ENCODE measurements around the gene VASN.
"Not testable (repeated sequence)": the region's sequence is repeated elsewhere in the genome, so short reads cannot be mapped to it uniquely, and the experiment has no call there.

Gene VASN

GRCh38 chr16:4371357-4372000 is at the start of gene VASN:
TSS of gene VASN (plus strand) at chr16:4371848. CDS start at chr16:4380878, 9,030 bp downstream.
- in situ Hi-C loops (cut with MboI; ENCODE audit: low sequenced_read_pairs) = no loop called here

GRCh38 chr16:4322121-4323052 is 49.3 kb upstream of the VASN start:
- in situ Hi-C loops (cut with MboI; ENCODE audit: low sequenced_read_pairs) = no loop called here

GRCh38 chr16:4323071-4323844 is 48.4 kb upstream of the VASN start:
- in situ Hi-C loops (cut with MboI; ENCODE audit: low sequenced_read_pairs) = no loop called here

DNA sequence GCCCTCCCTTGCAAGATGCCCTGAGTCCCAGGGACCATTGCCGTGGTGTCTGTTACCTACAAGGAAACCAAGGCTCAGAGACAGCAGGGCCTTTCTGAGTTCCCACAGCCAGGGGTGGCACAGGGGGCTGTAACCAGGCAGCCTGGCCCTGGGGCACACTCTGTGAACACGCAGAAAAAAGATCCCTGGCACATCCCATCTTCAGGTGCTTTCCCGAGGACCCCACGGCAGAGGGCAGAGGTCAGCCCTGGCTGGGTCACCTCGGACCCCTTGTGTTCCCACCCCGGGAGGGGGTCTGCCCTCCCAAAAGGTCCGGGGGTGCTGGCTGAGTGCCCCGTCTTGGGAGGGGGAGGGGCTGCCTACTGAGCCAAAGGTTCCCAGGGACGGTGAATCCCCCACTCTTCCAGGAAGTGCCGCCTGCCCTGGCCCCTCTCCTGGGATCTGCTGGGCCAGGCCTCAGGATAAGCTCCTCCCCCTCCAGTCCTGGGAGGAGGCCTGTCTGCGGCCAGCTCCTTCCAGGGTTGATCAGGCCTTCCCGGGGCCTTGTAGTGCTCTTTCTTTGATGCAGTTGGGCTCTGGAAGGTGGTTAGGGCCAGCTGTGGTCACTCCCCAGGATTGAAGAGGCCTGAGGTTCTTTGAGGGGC is 47.7 kb upstream of the VASN start:
- in situ Hi-C loops (cut with MboI; ENCODE audit: low sequenced_read_pairs) = no loop called here

DNA sequence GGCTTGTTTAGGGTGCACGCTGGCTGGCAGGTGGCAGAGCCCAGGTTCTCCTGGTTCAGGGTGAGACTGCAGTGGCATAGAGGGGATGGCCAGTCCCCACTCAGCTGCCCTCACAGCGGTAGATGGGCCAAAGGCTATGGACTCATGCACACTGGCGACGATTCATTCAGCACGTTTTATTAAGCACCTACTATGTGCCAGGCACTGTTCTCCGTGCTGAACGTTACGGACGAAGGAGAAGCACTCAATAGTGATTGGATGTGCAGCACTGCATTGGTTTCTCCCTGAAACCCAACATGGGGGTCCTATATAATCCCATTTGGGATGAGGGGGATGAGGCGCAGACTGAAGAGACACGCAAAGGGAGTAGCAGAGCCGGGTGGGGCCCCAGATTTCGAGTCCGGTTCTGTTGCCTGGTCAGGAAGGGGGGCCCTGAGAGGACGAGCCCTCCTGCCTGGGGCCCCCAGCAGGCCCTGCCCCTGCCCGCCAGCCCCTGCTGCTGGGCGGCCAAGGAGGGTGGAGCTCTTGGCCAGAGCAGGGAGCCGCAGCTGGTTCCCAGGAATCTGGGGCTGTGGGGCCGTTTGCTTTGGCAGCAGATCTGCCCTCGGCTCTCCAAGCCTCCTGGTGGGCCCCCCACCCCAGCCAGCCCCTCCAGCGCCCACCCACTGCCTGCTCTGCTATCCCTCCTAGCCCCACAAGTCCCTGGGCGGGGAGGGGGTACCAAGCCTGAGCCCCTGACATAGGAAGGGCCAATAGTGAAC is 47.0 kb upstream of the VASN start:
- in situ Hi-C loops (cut with MboI; ENCODE audit: low sequenced_read_pairs) = loop anchor here (5.0 kb wide), 1 partner anchor 32 kb away; no protein-coding TSS in a partner anchor

GRCh38 chr16:4325253-4325758 is 46.3 kb upstream of the VASN start:
- in situ Hi-C loops (cut with MboI; ENCODE audit: low sequenced_read_pairs) = loop anchor here (5.0 kb wide), 1 partner anchor 33 kb away; no protein-coding TSS in a partner anchor

GRCh38 chr16:4327386-4328045 is 44.1 kb upstream of the VASN start:
- in situ Hi-C loops (cut with MboI; ENCODE audit: low sequenced_read_pairs) = loop anchor here (5.0 kb wide), 1 partner anchor 35 kb away; no protein-coding TSS in a partner anchor

DNA sequence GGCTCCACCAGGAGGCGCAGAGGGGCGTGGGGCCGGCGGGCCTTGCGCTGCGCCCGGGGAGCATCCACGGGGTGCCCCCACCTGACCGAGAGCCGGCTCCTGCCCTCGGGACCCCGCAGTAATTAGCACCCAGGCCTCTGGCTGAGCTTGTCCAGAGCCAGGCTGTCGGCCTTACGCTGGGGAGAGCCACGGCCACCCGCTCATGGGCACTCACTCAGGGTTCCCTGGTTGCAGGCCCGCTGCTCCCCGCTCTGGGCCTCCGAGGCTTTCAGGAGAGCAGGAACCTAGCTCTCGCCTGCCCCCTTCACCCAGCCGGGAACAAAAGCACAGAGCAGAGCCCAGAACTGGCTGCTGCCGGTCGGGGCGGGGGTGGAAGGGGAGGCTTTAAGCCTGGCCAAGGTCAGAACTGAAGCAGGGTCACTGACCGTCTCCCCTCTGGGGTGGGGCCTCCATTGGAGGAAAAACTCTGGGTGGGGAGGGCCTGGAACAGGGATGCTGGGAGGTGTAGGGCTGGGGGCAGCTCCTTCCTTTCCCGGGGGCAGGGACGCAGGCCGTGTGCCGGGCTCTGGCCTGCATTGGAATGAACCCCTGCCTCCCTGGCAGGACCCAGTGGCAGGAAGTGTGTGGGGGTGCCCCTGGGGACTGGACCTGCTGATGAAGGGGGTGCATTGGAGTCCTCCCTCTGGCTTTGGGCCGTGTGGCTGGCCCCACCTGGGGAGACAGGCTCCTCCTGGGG is 43.4 kb upstream of the VASN start:
- in situ Hi-C loops (cut with MboI; ENCODE audit: low sequenced_read_pairs) = loop anchor here (5.0 kb wide), 1 partner anchor 36 kb away; no protein-coding TSS in a partner anchor

GRCh38 chr16:4328782-4329775 is 42.6 kb upstream of the VASN start:
- in situ Hi-C loops (cut with MboI; ENCODE audit: low sequenced_read_pairs) = loop anchor here (5.0 kb wide), 1 partner anchor 37 kb away; no protein-coding TSS in a partner anchor

DNA sequence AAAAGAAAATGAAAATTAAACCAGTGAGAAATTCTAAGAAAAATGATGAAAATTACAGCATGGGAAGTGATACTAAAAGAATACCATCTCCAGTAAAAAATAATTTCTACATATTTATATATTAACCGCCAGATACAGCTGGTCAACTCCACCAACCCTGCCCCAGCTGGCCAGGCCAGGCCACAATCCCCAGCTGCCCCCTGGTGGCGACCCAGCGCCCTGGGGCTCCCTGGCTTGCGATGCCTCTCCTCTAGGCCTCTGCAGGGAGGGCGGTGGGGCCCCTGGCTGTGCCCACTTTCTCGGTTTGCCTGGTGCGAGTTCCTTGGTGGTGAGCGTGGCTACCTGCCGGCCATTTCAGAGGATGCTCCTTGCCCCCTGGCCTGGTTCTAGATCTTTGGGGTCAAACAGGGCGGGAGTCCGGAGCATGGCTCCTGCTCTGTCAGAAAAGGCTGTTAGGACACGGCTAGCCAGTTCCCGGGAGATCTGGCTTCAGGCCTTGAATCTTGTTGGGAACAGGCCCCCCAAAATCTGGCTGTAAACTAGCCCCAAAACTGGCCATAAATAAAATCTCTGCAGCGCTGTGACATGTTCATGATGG is 41.3 kb upstream of the VASN start:
- in situ Hi-C loops (cut with MboI; ENCODE audit: low sequenced_read_pairs) = no loop called here

GRCh38 chr16:4332083-4332482 is 39.6 kb upstream of the VASN start:
- in situ Hi-C loops (cut with MboI; ENCODE audit: low sequenced_read_pairs) = no loop called here

- in situ Hi-C loops (cut with MboI; ENCODE audit: low sequenced_read_pairs) = no loop called here
Observed at GRCh38 chr16:4332623-4333307, 38.9 kb upstream of the VASN start.

DNA sequence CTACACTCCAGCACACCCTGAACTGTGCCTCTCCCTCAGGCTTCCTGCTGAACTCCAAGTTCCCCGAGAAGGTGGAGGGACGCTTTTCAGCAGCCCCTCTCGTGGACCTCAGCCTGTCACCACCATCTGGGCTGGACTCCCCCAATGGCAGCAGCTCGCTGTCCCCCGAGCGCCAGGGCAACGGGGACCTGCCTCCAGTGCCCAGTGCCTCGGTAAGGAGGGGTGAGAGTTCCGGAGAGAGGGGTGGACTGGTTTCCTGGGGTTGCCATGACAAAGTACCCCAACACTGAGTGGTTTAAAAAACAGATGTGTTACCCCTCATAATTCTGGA is 38.4 kb upstream of the VASN start:
- in situ Hi-C loops (cut with MboI; ENCODE audit: low sequenced_read_pairs) = no loop called here

DNA sequence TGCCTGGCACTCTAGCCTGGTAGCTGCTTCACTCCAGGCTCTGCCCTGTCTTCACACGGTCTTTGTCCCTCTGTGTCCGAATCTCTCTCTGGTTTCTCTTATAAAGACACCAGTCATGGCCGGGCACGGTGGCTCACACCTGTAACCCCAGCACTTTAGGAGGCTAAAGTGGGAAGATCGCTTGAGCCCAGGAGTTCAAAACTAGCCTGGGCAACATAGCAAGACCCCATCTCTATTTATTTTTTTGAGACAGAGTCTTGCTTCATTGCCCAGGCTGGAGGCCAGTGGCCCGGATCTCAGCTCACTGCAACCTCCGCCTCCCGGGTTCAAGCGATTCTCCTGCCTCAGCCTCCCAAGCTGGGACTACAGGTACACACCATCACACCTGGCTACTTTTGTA is 37.9 kb upstream of the VASN start:
- in situ Hi-C loops (cut with MboI; ENCODE audit: low sequenced_read_pairs) = not testable (repeated sequence)

DNA sequence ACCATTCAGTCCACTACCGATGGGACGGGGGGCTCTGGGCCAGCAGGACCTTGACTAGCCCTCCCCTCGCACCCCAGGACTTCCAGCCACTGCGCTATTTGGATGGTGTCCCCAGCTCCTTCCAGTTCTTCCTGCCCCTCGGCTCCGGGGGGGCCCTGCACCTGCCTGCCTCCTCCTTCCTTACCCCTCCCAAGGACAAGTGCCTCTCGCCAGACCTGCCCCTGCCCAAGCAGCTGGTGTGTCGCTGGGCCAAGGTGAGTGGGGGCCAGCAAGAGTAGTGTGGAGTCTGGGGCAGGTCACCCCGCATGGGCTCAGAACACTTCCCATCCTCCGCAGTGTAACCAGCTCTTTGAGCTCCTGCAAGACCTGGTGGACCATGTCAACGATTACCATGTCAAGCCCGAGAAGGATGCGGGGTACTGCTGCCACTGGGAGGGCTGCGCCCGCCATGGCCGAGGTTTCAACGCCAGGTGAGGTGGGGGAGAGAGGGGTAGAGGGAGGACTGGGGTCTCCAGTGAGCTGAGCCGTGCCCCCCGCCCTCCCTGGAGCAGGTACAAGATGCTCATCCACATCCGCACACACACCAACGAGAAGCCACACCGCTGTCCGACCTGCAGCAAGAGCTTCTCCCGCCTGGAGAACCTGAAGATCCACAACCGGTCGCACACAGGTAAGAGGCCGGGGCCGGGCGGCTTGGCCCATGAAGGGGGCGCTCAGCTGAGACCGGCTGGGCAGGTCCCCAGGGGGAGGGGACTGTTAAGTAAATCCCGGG is 36.7 kb upstream of the VASN start:
- in situ Hi-C loops (cut with MboI; ENCODE audit: low sequenced_read_pairs) = no loop called here
